C4-2B (cell line): ENCODE measurements around the gene CLEC1A.

Experiments
- H3K27ac ChIP-seq: fragments of 450-650 bp; 2 replicates; pipeline ENCODE4 v1.5.1; 2017
- ZFX ChIP-seq: fragments of 450-650 bp; IDR thresholded peaks from 2 replicates; pipeline ENCODE4 v1.6.1; 2017
- TF ChIP-seq, protein P1 (sequence below): fragments of 450-650 bp; conservative IDR thresholded peaks from 2 replicates; pipeline ENCODE4 v1.5.1; 2017; ENCODE audit warnings: mild to moderate bottlenecking

Gene CLEC1A

DNA sequence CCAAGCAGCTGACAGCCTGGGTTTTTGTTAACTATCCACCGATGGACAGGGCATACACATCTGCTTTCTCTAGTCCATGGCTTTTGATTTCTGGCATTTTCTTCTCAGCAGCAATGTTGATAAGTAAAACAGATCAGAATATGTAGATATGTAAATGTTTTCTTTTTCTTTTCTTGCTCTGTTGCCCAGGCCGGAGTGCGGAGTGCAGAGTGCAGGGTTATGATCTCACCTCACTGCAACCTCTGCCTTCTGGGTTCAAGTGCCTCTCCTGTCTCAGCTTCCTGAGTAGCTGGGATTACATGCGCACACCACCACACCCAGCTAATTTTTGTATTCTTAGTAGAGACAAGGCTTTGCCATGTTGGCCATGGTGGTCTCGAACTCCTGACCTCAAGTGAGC is 40.4 kb downstream of the CLEC1A start:
- TF ChIP-seq, protein P1, sequence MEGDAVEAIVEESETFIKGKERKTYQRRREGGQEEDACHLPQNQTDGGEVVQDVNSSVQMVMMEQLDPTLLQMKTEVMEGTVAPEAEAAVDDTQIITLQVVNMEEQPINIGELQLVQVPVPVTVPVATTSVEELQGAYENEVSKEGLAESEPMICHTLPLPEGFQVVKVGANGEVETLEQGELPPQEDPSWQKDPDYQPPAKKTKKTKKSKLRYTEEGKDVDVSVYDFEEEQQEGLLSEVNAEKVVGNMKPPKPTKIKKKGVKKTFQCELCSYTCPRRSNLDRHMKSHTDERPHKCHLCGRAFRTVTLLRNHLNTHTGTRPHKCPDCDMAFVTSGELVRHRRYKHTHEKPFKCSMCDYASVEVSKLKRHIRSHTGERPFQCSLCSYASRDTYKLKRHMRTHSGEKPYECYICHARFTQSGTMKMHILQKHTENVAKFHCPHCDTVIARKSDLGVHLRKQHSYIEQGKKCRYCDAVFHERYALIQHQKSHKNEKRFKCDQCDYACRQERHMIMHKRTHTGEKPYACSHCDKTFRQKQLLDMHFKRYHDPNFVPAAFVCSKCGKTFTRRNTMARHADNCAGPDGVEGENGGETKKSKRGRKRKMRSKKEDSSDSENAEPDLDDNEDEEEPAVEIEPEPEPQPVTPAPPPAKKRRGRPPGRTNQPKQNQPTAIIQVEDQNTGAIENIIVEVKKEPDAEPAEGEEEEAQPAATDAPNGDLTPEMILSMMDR, result no peak
- TF ChIP-seq ZFX, result no peak
- H3K27ac ChIP-seq, result no peak overlapping the region

DNA sequence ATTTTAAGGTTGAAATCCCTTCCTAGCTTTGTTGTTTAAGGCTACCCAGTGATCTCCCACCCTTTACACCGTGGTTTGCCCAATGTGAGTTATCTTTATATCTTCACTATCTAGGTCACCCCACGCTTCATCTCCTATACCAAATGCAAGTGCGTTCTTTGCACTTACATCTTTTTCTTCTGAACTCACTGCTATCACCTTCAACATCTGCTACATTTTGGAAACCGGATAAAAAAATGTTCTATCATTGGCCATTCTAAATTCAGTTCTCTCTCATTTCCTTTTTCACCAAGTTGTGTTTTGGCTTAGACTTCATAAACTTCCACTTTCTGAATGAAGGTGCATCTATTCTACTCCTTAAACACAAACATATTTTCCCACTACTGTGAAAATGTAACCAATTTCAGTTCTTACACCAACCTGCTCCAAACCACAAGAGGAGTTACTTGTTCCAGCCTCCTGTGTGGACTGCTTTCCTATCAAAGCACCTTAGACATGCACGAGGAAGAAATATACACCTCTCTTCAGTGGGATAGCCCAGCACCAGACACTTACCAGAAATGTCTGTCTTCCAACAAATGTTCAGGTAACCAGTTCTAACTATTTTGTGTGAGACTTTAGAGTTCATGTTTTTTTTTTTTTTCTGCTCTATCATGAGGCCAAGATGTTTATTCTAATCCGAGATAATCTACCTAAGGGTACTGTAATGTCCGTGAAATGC is 46.4 kb downstream of the CLEC1A start:
- TF ChIP-seq, protein P1, result no peak
- no peak for TF ChIP-seq ZFX
- no peak overlapping the region for H3K27ac ChIP-seq

DNA sequence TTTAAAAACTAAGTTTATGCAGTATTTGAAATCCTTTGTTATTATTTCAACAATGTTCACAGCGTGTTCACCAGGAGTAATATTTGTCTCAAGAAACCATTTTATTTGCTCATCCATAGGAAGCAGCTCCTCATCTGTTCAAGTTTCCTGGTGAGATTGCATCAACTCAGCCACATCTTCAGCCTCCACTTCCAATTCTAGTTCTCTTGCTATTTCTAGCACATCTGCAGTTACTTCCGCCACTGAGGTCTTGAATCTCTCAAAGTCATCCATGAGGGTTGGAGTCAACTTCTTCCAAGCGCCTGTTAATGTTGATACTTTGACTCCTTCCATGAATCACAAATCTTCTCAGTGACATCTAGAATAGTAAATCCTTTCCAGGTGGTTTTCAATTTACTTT is 50.3 kb downstream of the CLEC1A start:
- TF ChIP-seq, protein P1, result no peak
- no peak for TF ChIP-seq ZFX
- no peak overlapping the region for H3K27ac ChIP-seq

DNA sequence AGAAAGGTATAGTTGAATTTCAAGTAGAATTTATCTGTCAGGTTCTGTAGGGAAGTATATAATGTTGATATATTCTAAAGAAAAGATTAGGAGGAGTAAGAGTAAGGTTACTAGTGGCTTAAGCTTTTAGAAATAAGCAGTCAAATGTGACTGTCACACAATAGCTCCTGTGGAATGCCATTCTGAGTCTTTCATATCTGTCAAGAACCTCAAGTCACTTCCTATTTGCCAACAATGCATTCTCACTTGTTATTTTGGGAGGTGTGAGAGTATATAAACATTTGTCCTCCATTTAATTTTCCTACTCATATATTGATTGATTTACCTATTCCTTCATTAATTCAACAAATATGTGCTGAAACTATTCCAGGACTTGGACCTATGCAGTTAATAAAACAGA is 56.6 kb downstream of the CLEC1A start:
- H3K27ac ChIP-seq, result no peak overlapping the region
- TF ChIP-seq, protein P1, result no peak
- TF ChIP-seq ZFX, result no peak

DNA sequence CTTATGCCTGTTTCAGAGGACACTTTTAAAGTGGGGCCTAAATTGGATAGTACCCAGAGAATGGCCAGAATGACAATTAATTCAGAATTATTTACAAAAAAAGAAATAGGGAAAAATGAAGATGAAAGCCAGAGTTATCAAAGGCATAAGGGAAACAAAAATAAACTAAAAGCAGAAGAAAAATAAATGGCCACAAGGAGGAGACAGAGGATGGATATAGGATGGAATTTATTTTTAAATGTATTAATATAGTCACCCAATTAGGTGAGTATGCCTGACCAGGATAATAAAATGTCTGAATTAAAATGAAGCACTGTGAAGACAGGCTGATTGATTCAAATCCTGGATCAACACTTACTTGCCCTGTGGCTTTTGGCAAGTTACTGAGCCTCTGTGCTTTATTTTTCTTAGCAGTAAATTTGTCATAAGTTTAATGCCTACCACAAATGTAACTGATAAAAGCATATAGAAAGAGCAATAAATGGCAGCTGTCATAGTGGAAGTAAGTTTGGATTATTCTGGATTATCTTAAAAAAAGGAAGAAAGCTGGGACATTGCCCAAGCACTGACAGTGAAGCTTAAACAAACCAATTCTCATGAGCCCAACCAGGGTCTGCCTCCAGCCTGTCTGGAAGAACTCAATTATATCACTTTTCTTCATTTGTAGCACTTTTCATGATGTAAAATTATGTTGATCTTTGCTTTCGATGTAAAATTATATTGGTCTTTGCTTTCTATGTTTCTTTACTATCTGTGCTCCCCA is 64.8 kb downstream of the CLEC1A start:
- TF ChIP-seq ZFX, result no peak
- TF ChIP-seq, protein P1, result peak; percentile 80
- no peak overlapping the region for H3K27ac ChIP-seq

DNA sequence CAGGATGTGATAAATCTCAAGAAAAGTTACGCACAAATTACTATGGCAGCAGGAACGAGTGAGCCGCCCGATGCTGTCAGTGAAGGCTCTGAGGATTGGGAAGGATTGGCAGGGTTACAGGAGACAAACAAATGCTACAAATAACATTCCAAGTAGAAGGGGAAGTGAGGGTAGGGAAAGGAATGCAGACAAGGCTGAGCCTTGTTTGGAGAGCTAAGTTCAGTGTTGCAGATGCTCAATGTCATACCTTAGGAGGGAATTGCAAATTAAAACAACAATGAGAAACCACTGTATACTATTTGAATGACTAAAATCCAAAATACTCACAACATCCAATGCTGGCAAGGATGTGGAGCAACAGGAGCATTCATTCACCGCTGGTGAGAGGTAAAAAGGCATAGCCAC is 67.0 kb downstream of the CLEC1A start:
- H3K27ac ChIP-seq, result no peak overlapping the region

DNA sequence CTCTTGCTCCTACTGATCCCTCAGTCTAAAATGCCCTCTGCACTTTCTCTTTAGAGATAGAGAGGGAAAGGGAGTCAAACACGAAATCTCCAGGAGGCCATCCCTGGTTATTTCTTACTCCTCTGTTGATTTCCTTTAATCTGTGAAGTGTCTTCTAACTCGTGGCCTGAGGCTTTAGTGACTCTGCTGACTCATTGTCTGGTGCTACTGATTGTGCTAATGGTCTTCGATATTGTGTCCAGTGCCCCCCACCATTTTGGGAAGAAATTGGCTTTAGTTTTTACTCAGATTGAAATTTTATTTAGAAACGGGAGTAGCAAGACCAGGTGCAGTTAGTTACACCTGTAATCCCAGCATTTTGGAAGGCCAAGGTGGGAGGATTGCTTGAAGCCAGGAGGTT is 67.5 kb downstream of the CLEC1A start:
- H3K27ac ChIP-seq, result no peak overlapping the region

More for the DNA sequence above, 67.0 kb downstream of the CLEC1A start:
- TF ChIP-seq, protein P1, result no peak

More for the DNA sequence above, 67.5 kb downstream of the CLEC1A start:
- TF ChIP-seq ZFX, result no peak
- TF ChIP-seq, protein P1, result no peak
